ENCODE measurements around the gene FPGS.

Gene FPGS

DNA sequence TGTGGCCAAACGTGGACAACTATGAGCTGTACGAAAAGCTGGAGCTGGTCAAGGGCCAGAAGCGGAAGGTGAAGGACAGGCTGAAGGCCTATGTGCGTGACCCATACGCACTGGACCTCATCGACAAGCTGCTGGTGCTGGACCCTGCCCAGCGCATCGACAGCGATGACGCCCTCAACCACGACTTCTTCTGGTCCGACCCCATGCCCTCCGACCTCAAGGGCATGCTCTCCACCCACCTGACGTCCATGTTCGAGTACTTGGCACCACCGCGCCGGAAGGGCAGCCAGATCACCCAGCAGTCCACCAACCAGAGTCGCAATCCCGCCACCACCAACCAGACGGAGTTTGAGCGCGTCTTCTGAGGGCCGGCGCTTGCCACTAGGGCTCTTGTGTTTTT is 13.5 kb upstream of the FPGS start:
- Mint-ChIP-seq H3K27ac (no peak overlapping the region), H3K9me3 (no peaks in the 10 kb centered on the region), H3K27me3 (ENCODE audit: low read depth) (no peaks in the 10 kb centered on the region), H3K36me3 (ENCODE audit: low read depth) (peaks cover 40% of the 10 kb centered on the region), H3K4me3 (no peak overlapping the region), H3K4me1 (ENCODE audit: low read depth) (peaks cover 31% of the 10 kb centered on the region)

- H3K27me3 Mint-ChIP-seq (ENCODE audit: low read depth), result no peaks in the 10 kb centered on the region
- peaks cover 40% of the 10 kb centered on the region for H3K36me3 Mint-ChIP-seq (ENCODE audit: low read depth)
- H3K9me3 Mint-ChIP-seq, result no peaks in the 10 kb centered on the region
Measured at GRCh38 chr9:127790094-127790855, 12.4 kb upstream of the FPGS start.

DNA sequence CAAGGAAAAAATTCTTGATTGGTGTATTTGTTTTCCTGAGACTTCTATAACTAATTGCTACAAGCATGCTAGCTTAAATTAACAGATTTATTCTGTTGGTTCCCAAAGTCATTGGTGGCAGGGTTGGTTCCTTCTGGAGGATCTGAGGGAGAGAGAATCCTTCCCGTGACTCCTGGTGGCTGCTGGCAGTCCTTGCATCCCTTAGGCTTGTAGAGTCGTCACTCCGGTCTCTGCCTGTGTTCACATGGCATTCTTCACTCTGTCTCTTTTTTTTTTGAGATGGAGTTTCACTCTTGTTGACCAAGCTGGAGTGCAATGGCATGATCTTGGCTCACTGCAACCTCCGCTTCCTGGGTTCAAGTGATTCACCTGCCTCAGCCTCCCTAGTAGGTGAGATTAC is 11.6 kb upstream of the FPGS start:
- Mint-ChIP-seq H3K27ac (no peak overlapping the region), H3K36me3 (ENCODE audit: low read depth) (peaks cover 40% of the 10 kb centered on the region), H3K4me3 (no peak overlapping the region), H3K9me3 (no peaks in the 10 kb centered on the region), H3K27me3 (ENCODE audit: low read depth) (no peaks in the 10 kb centered on the region), H3K4me1 (ENCODE audit: low read depth) (peaks cover 29% of the 10 kb centered on the region)

More at GRCh38 chr9:127790094-127790855, 12.4 kb upstream of the FPGS start:
- Mint-ChIP-seq H3K4me1 (ENCODE audit: low read depth) (peaks cover 27% of the 10 kb centered on the region), H3K27ac (no peak overlapping the region), H3K4me3 (no peak overlapping the region)

- Mint-ChIP-seq H3K36me3 (ENCODE audit: low read depth) (peaks cover 36% of the 10 kb centered on the region), H3K27me3 (ENCODE audit: low read depth) (no peaks in the 10 kb centered on the region), H3K27ac (no peak overlapping the region), H3K4me3 (no peak overlapping the region), H3K9me3 (no peaks in the 10 kb centered on the region), H3K4me1 (ENCODE audit: low read depth) (peaks cover 33% of the 10 kb centered on the region)
Measured at GRCh38 chr9:127792417-127793031, 10.2 kb upstream of the FPGS start.

DNA sequence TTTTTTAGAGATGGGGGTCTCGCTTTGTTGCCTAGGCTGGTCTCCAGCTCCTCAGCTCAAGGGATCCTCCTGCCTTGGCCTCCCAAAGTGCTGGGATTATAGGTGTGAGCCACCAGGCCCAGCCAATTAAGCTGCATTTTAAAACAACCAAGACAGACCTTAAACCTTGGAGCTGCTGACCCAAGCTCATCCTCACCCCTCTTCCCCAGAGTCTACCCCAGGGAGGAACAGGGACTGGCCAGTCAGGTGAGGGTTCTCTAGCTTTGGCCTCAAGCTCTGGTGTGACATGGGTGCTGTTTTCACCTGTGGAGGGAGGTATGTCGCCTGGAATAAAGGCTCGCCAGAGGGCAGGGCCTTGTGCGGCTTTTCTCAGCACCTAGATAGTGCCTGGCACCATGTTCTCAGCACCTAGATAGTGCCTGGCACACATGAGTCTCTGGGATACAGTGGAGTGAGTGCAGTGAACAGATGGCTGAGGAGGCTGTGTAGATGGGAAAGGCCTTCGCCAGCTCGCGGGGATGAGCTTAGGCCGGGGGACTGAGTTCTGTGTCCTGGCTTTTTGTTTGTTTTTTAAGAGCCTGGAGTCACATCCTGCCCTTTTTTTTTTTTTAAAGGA is 9.5 kb upstream of the FPGS start:
- H3K9me3 Mint-ChIP-seq, result no peaks in the 10 kb centered on the region
- peaks cover 31% of the 10 kb centered on the region for H3K36me3 Mint-ChIP-seq (ENCODE audit: low read depth)
- H3K27me3 Mint-ChIP-seq (ENCODE audit: low read depth), result no peaks in the 10 kb centered on the region
- H3K4me1 Mint-ChIP-seq (ENCODE audit: low read depth), result peaks cover 29% of the 10 kb centered on the region
- no peak overlapping the region for H3K27ac Mint-ChIP-seq
- no peak overlapping the region for H3K4me3 Mint-ChIP-seq

- peaks cover 25% of the 10 kb centered on the region for H3K4me1 Mint-ChIP-seq (ENCODE audit: low read depth)
- peaks cover 23% of the 10 kb centered on the region for H3K36me3 Mint-ChIP-seq (ENCODE audit: low read depth)
- no peaks in the 10 kb centered on the region for H3K27me3 Mint-ChIP-seq (ENCODE audit: low read depth)
- H3K4me3 Mint-ChIP-seq, result no peak overlapping the region
- no peak overlapping the region for H3K27ac Mint-ChIP-seq
- H3K9me3 Mint-ChIP-seq, result no peaks in the 10 kb centered on the region
Measured at GRCh38 chr9:127794001-127794791, 8.5 kb upstream of the FPGS start.

DNA sequence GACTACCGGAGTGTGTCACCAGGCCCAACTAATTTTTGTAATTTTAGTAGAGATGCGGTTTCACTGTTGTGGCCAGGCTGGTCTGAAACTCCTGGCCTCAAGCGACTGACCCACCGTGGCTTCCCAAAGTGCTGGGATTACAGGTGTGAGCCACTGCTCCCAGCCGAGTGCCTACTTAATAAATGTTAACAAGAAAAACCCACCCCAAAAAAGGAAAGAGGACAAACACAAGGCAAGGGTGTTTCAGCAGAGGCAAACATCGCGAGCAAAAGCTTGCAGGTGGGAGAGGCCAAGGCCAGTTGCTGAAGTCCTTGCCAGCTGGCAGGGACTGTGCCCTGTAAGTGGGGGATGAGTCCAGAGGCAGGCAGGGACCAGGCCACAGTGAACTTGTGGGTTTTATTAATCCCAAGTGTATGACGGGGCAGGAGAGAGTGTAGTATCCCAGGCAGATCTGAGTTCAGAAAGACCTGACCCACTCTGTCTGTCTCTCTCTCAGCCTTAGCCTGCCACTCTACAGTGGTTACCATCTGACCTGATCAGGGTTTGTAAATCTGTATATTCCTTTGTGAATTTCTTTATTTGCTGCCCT is 6.4 kb upstream of the FPGS start:
- no peaks in the 10 kb centered on the region for H3K9me3 Mint-ChIP-seq
- H3K36me3 Mint-ChIP-seq (ENCODE audit: low read depth), result peaks cover 8% of the 10 kb centered on the region
- peak overlapping the region; percentile 79 for H3K4me3 Mint-ChIP-seq
- peaks cover 20% of the 10 kb centered on the region for H3K4me1 Mint-ChIP-seq (ENCODE audit: low read depth)
- H3K27me3 Mint-ChIP-seq (ENCODE audit: low read depth), result no peaks in the 10 kb centered on the region
- peak overlapping the region; percentile 76 for H3K27ac Mint-ChIP-seq

DNA sequence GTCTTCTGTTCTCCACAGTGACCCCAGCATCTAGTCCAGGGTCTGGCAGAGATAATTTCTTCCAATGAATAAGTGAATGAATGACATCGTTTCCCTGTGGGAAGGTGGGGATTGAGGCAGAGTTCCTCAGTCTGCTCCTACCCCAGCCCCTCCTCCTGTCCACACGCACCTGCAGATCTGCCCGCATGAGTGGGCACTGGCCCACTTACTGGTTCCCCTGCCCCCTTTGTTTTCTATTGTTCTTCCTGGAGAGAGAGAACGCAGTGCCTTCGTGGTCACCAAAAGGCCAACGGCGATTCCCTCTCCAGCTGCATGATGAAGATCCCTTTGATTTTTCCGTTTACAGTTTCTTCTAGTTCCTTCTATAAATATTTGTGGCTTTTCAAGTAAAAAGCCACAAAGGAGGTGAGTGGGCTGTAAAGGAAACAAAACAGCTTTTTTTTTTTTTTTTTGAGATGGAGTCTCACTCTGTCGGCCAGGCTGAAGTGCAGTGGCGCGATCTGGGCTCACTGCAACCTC is 5.8 kb upstream of the FPGS start:
- Mint-ChIP-seq H3K4me1 (ENCODE audit: low read depth) (peaks cover 20% of the 10 kb centered on the region), H3K27me3 (ENCODE audit: low read depth) (no peaks in the 10 kb centered on the region), H3K36me3 (ENCODE audit: low read depth) (peaks cover 8% of the 10 kb centered on the region), H3K4me3 (peak overlapping the region; percentile 79), H3K9me3 (no peaks in the 10 kb centered on the region), H3K27ac (peak overlapping the region; percentile 76)

DNA sequence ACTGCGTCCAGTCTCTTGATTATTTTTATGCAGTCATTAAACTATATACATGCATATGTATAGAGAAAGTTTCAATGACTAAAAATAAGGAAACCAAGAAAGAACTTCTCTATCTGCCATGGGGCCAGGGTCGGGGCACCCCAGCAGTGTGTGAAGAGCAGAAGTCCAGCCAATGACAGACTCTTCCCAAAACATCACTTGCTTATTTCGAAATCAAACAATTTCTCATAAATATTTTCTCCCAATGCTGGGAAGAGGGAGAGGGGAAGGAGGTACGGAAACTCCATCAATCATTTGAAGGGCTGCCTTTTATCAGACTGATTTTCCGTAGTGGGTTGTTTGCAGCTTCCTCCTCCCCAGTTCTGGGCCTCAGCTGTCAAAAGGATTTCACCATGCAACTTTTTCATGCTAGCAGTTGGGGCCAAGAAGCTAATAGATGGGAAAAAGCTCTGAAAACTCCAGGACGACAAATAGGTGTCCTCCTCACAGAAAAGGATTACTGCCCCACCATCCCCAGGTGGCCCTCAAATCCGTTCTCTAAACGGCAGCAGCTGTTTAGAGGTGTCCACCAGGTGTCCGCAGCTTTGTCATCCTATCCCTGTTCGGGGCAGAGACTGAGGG is 617 bp upstream of the FPGS start:
- Mint-ChIP-seq H3K4me1 (ENCODE audit: low read depth) (peaks cover 17% of the 10 kb centered on the region), H3K27me3 (ENCODE audit: low read depth) (no peaks in the 10 kb centered on the region), H3K9me3 (no peaks in the 10 kb centered on the region), H3K4me3 (peak overlapping the region; percentile 79), H3K27ac (peak overlapping the region; percentile 73), H3K36me3 (ENCODE audit: low read depth) (peaks cover 10% of the 10 kb centered on the region)

GRCh38 chr9:127803507-127804352 is 1.0 kb downstream of the FPGS start:
- Mint-ChIP-seq H3K36me3 (ENCODE audit: low read depth) (peaks cover 16% of the 10 kb centered on the region), H3K27me3 (ENCODE audit: low read depth) (no peaks in the 10 kb centered on the region), H3K4me1 (ENCODE audit: low read depth) (peaks cover 13% of the 10 kb centered on the region), H3K4me3 (peak overlapping the region; percentile 95), H3K9me3 (no peaks in the 10 kb centered on the region), H3K27ac (peak overlapping the region; percentile 94)

DNA sequence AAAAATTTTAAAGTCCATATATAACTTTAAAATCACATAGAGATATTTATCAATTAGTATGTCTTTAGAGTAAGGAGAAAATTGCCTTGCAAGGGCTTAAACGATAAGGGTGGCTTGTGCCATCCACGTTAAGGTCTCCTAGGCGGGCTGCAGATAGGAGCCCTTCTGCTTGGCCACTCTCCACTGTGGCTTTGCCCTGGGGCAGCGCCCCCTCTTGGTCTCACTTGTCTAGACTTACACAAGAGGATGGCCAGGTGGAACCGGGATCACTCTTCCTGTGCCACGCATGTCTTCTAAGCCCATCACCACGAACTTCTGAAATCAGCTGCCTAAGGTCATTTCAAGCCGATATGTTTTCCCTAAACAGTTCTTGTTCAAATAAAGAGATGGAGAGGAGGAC is 2.9 kb downstream of the FPGS start:
- Mint-ChIP-seq H3K4me3 (no peak overlapping the region), H3K36me3 (ENCODE audit: low read depth) (peaks cover 19% of the 10 kb centered on the region), H3K27me3 (ENCODE audit: low read depth) (no peaks in the 10 kb centered on the region), H3K4me1 (ENCODE audit: low read depth) (peaks cover 13% of the 10 kb centered on the region), H3K27ac (no peak overlapping the region), H3K9me3 (no peaks in the 10 kb centered on the region)

- Mint-ChIP-seq H3K4me1 (ENCODE audit: low read depth) (peaks cover 13% of the 10 kb centered on the region), H3K4me3 (no peak overlapping the region), H3K9me3 (no peaks in the 10 kb centered on the region), H3K27ac (no peak overlapping the region), H3K27me3 (ENCODE audit: low read depth) (no peaks in the 10 kb centered on the region), H3K36me3 (ENCODE audit: low read depth) (peaks cover 23% of the 10 kb centered on the region)
Measured at GRCh38 chr9:127806871-127807270, 4.2 kb downstream of the FPGS start.

DNA sequence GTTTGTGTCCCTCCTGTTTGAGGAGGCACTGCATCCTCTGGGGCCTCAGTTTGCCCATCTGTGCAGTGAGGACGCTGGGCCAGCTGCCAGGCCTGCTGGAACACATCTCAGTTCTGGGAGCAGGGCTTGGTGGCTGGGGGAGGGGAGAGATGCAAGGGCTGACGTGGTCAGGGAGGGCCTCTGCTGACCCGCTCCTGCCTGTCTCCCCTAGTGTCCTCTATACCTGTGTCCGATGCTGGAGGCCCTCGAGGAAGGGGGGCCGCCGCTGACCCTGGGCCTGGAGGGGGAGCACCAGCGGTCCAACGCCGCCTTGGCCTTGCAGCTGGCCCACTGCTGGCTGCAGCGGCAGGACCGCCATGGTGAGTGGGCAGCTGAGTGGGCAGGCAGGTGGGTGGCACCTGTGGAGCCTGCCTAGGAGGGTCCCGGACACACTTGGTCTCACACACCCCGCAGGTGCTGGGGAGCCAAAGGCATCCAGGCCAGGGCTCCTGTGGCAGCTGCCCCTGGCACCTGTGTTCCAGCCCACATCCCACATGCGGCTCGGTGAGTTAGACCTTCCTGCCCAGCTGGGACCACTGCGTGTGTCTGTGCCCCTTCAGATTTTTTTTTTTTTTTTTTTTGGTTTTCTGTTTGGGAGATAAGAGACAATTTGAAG is 5.8 kb downstream of the FPGS start:
- Mint-ChIP-seq H3K4me1 (ENCODE audit: low read depth) (peaks cover 8% of the 10 kb centered on the region), H3K36me3 (ENCODE audit: low read depth) (peaks cover 23% of the 10 kb centered on the region), H3K27ac (no peak overlapping the region), H3K27me3 (ENCODE audit: low read depth) (no peaks in the 10 kb centered on the region), H3K4me3 (no peak overlapping the region), H3K9me3 (no peaks in the 10 kb centered on the region)

Measured in T-helper 1 cell treated with Interleukin-12 subunit alpha and Interleukin-12 subunit beta and Interleukin-4 antibody, amounts not matched to agents 30 μg/mL and 1 μg/mL, for 36 hours (primary cell).